Renal pelvis (tissue), 4 donors: ENCODE results near the gene NSDHL. TPM values are rescaled to one million over a fixed set of nuclear protein-coding genes. Genes with fewer than 3 reads are reported as not detected.
A peak's percentile ranks its signal among the peaks of the same experiment; 100 is the strongest.
"Not testable (repeated sequence)": the region's sequence is repeated elsewhere in the genome, so short reads cannot be mapped to it uniquely, and the experiment has no call there.

Experiments
- DNase-seq: peaks from one replicate; pipeline ENCODE4 v3.0.0-alpha.2; 2013
- polyA plus RNA-seq, 3 donors: library from polyadenylated mRNA; unstranded; fragments of 120-200 nt; gene quantifications; one replicate each; pipeline ENCODE4 v1.2.1, GENCODE V29; 2013; ENCODE audit not compliant: insufficient read length in 3 of 3

NSDHL gene
- polyA plus RNA-seq, 3 donors = 28.1 to 31.6 (median 28.9) TPM

DNA sequence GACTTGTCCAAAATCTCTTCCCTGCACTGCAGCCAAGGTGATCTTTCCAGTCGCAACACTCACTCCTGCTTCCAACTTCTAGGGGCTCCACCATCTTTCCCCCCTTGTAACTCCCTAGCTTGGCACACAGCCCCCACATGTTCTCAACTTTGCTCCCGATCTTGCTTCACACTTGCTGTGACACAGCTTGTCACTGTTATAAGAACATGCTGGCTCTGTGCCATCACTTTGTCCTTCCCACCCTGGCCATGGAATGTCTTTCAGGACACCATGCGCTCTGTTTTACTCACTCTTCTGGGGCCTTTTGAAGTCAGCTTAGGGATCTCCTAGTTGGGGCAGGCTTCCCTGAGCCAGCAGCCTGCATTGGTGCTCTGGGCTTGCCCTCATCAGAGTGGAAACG lies 2.5 kb downstream of the NSDHL start:
- no peak for DNase-seq

DNA sequence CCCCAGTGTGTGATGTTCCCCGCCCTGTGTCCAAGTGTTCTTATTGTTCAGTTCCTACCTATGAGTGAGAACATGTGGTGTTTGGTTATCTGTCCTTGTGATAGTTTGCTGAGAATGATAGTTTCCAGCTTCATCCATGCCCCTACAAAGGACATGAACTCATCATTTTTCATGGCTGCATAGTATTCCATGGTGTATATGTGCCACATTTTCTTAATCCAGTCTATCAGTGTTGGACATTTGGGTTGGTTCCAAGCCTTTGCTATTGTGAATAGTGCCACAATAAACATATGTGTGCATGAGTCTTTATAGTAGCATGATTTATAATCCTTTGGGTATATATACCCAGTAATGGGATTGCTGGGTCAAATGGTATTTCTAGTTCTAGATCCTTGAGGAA lies 4.6 kb downstream of the NSDHL start:
- DNase-seq = not testable (repeated sequence)

GRCh38 chrX:152842772-152843338 lies 12.0 kb downstream of the NSDHL start:
- no peak for DNase-seq

DNA sequence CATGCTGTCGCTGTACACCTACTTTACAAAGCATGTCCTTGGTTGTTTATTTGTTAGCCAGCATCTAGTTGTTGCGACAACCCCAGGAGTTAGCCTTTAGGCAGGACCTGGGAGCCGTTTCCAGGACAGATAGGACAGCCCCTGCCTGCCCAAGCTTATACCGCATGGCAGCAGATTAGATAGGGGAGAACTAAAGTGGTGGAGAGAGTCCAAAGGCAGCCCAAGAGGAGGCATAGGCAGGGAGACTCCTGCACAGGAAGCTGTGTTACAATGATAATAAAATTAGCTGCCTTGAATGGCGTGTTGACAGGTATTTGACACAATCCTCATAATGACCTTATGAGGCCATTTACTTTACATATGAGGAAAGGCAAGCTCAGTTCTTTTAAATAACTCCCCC lies 13.0 kb downstream of the NSDHL start:
- DNase-seq = no peak

GRCh38 chrX:152844256-152844655 lies 13.4 kb downstream of the NSDHL start:
- DNase-seq = no peak

- DNase-seq = no peak
Observed at GRCh38 chrX:152845618-152846240, 14.9 kb downstream of the NSDHL start.

DNA sequence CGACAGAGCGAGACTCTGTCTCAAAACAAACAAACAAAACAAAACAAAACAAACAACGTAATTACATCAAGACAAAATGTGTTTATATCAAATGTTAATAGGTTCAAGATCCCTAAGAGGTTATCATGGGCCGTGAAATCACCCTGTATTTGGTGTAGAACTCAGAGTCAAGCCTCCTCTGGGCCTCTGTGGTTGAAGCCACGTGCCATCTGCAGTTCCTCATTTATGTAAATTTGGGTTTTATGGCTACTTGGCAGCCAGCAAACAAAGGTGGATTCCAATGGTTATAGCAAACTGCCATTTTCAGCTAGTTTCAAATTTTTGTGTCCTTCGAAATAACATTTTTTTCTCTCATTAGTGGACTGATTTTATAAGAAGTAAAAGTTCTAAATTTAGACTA lies 16.4 kb downstream of the NSDHL start:
- no peak for DNase-seq

DNA sequence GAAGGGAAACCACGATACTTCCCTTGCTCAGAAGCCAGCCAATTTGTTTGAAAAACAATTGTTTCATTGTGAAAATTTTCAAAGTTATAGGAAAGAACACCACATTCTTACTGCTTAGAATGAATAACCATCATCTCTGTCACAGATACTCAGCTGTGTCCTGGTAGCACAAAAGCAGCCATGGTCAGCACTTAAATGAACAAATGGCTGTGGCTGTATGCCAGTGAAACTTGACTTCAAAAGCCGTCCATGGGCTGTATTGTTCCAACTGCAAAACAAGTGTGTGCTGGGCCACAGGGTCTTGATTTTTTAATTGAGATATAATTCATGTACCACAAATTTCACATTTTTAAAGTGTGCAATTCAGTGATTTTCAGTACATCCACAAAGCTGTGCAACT lies 19.6 kb downstream of the NSDHL start:
- DNase-seq = no peak

GRCh38 chrX:152853986-152854385 lies 23.1 kb downstream of the NSDHL start:
- DNase-seq = no peak

DNA sequence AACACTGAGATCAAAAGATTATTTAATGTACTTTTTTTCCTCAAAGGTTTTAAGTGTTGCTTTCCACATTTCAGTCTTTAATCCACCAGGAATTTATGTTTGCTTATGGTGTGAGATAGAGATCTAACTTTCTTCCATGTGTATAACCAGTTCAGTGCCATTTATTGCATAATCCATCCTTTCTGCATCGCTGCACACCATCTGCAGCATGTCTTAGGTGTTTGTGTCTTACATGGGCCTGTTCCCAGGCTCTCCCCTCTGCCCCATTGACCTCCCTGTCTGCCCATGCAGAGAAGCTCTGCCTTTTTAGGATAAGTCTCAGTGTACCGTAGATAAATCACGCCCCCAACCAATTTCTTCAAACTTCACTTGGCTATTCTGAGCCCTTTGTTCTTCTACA lies 30.3 kb downstream of the NSDHL start:
- DNase-seq = peak; percentile 24

DNA sequence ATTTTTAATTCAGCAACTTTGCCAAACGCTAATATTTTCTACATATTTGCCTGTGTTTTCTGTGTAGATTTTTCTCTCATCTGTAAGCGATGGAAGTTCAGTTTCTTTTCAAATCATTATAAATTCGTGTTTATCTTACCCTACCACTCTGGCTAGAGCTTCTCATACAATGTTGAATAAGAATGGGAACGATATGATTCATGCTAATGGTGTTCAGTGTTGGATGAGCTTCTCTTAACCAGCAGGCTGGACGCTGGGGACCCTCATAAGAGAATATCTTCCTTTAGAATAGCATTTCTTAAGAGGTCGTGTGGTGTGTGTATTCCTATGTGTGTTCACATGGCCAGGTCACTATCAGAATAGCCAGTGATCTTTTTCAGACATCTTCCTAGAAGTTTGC lies 31.0 kb downstream of the NSDHL start:
- DNase-seq = no peak

DNA sequence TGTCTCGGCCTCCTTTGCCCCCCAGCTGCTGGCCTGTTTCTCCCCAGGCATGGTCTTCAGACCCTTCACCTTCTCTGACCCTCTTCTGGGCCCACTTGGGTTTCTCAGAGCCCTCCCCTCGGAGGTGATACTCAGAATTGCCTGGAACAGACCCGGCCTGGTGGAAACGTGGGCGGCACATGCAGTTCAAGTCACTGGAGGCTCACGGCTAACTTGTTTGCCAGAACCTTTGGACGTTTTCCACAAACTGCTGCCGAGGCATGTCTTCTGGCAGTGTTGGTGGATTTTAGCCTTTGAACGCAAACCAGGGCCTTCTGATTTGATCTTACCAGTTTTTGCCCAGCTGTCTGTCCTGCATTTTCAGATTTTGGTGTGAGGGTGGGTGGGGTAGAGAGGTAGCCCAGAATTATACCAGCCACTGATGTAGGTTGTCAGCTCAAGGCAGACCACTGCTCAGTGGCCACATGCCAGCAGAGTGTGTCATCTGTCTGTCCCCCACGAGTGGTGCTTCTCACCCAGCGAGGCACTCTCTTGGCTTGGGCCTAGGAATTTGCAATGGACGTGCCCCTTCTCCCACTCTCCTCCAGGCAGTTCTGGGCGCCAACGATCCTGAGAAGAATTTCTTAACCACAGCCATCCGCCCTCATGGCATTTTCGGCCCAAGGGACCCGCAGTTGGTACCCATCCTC lies 34.5 kb downstream of the NSDHL start:
- no peak for DNase-seq

DNA sequence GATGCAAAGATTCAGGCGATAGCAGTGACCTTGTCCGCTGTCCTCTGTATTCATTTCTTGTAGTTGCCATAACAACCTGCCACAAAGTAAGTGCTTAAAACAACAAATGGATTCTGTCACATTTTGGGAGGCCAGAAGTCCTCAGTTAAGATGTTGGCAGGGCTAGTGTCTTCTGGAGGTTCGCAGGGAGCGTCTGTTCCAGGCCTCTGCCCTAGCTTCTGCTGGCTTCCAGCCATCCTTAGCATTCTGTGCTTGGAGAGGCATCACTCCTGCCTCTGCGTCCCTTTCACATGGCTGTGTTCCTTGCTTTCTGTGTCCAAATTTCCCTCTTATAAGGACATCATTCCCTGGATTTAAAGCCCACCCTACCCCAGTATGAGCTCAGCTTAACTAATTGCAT lies 35.5 kb downstream of the NSDHL start:
- DNase-seq = no peak

DNA sequence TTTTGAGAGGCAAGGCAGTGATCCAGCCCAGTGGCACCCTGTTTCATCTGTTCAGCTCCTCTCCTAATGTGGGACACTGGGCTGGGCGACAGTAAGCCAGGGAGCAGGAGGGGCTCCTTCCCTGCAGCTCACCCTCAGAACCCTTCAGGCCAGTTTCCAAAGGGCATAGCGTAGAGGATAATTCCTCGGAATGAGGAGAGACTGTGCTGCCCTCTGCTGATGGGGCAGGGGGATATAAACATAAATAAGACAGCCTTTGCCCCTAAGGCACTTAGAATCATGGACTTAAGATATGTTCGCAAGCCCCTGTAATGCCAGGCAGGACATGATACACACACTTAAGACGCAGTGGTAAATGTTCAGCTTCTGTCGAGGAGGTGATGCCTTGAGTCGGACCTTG lies 39.1 kb downstream of the NSDHL start:
- no peak for DNase-seq

- no peak for DNase-seq
Observed at GRCh38 chrX:152871260-152871659, 40.4 kb downstream of the NSDHL start.

DNA sequence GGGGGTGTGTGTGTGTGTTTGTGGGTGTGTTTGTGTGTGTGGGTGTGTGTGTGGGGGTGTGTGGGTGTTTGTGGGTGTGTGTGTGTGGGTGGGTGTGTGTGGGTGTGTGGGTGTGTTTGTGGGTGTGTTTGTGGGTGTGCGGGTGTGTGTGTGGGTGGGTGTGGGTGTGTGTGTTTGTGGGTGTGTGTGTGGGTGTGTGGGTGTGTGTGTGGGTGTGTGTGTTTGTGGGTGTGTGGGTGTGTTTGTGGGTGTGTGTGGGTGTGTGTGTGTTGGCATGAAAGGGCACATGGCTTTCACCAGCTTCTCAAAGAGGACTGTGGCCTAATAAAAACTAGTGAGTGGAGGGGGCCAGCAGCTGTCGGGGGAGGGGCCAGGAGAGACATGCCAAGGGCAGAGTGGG lies 41.7 kb downstream of the NSDHL start:
- DNase-seq = no peak

GRCh38 chrX:152873361-152873760 lies 42.5 kb downstream of the NSDHL start:
- DNase-seq = no peak

- no peak for DNase-seq
Observed at GRCh38 chrX:152876931-152877840, 46.3 kb downstream of the NSDHL start.

- DNase-seq = peak; percentile 22
Observed at GRCh38 chrX:152878976-152879755, 48.3 kb downstream of the NSDHL start.

- no peak for DNase-seq
Observed at GRCh38 chrX:152881289-152881688, 50.4 kb downstream of the NSDHL start.

- no peak for DNase-seq
Observed at GRCh38 chrX:152884171-152884570, 53.3 kb downstream of the NSDHL start.

DNA sequence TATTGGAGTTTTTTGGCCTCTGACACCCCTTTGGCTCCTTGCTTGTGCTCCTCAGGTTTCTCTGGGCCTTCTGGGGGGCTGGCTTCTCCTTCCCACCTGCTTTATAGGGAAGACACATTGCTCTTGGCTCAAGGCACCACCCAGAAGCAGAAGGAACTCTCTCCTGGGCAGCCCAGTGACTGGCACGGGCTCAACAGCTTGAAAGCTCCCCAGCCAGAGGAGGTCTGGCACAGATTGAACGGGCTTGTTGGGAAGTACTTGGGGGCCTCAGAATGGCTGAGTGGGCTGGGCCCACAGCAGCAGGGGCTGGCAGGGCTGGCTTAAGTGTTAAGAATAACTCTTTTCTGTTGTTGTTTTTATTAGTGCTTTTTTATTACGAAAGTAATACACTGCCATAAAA lies 55.9 kb downstream of the NSDHL start:
- DNase-seq = no peak
